Measurements from ENCODE around the gene SLC35F1. TPM values are rescaled to one million over a fixed set of nuclear protein-coding genes. Genes with fewer than 3 reads are reported as not detected.

The SLC35F1 gene
- polyA plus RNA-seq, 1 donor from 2014 or later: 35.1 TPM

DNA sequence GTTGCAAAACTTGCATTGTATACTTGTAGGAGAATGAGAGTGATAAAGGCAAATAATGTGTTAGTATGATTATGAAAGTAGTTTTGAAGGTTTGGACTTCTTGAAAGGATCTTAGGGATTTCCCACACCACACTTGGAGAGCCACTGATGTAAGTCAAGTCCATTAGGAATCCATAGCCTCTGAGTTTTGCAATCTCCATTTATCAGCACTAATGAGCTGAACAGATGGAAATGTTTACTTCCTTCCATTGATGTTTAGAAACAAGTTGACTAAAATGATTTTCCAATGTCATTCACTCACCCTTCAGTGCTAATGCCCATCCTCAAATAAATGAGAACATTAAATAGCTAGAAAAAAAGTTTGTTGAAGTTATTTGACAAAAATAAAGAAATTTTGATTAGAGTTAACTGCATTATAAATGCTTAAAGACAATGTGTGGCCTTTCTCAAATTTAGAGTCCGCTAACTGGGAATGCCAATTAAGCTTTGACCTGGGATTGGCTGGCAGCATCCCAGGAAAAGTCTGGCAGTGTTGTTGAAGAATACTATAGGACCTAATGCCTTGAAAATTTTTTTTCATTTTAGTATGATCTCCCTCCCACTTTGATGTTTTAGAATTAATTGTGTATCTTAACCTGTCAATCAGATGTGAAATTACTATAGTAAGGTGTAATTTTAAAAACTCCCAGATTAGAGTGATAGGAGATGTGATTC lies 68.0 kb downstream of the SLC35F1 start:
- H3K27ac ChIP-seq (ENCODE audit: low read length): no peak overlapping the region
- no peak overlapping the region for H3K4me2 ChIP-seq (ENCODE audit: low read length)
- no peak overlapping the region for H3K4me3 ChIP-seq (ENCODE audit: low read length)
- H3K9me3 ChIP-seq (ENCODE audit: low read length): no peaks in the 10 kb centered on the region
- H3K9ac ChIP-seq (ENCODE audit: low read length): no peak overlapping the region
- TF ChIP-seq, protein P1, sequence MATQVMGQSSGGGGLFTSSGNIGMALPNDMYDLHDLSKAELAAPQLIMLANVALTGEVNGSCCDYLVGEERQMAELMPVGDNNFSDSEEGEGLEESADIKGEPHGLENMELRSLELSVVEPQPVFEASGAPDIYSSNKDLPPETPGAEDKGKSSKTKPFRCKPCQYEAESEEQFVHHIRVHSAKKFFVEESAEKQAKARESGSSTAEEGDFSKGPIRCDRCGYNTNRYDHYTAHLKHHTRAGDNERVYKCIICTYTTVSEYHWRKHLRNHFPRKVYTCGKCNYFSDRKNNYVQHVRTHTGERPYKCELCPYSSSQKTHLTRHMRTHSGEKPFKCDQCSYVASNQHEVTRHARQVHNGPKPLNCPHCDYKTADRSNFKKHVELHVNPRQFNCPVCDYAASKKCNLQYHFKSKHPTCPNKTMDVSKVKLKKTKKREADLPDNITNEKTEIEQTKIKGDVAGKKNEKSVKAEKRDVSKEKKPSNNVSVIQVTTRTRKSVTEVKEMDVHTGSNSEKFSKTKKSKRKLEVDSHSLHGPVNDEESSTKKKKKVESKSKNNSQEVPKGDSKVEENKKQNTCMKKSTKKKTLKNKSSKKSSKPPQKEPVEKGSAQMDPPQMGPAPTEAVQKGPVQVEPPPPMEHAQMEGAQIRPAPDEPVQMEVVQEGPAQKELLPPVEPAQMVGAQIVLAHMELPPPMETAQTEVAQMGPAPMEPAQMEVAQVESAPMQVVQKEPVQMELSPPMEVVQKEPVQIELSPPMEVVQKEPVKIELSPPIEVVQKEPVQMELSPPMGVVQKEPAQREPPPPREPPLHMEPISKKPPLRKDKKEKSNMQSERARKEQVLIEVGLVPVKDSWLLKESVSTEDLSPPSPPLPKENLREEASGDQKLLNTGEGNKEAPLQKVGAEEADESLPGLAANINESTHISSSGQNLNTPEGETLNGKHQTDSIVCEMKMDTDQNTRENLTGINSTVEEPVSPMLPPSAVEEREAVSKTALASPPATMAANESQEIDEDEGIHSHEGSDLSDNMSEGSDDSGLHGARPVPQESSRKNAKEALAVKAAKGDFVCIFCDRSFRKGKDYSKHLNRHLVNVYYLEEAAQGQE (IDR thresholded peaks at IDR 0.05; ENCODE audit: borderline replicate concordance): no peak
- TF ChIP-seq EZH2 (IDR thresholded peaks at IDR 0.05; ENCODE audit: borderline replicate concordance, insufficient read depth, low read length, poor library complexity, severe bottlenecking) (no peak), RAD21 (conservative IDR thresholded peaks at IDR 0.05) (no peak), POLR2AphosphoS5 (IDR thresholded peaks at IDR 0.05) (no peak), MXI1 (conservative IDR thresholded peaks at IDR 0.05; ENCODE audit: poor library complexity, severe bottlenecking) (no peak), TAF1 (IDR thresholded peaks at IDR 0.05; ENCODE audit: low read depth) (no peak), SMC3 (conservative IDR thresholded peaks at IDR 0.05; ENCODE audit: poor library complexity) (no peak), EP300 (conservative IDR thresholded peaks at IDR 0.05; ENCODE audit: poor library complexity, severe bottlenecking) (no peak)
- TF ChIP-seq, protein P2, sequence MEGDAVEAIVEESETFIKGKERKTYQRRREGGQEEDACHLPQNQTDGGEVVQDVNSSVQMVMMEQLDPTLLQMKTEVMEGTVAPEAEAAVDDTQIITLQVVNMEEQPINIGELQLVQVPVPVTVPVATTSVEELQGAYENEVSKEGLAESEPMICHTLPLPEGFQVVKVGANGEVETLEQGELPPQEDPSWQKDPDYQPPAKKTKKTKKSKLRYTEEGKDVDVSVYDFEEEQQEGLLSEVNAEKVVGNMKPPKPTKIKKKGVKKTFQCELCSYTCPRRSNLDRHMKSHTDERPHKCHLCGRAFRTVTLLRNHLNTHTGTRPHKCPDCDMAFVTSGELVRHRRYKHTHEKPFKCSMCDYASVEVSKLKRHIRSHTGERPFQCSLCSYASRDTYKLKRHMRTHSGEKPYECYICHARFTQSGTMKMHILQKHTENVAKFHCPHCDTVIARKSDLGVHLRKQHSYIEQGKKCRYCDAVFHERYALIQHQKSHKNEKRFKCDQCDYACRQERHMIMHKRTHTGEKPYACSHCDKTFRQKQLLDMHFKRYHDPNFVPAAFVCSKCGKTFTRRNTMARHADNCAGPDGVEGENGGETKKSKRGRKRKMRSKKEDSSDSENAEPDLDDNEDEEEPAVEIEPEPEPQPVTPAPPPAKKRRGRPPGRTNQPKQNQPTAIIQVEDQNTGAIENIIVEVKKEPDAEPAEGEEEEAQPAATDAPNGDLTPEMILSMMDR (IDR thresholded peaks at IDR 0.05; ENCODE audit: poor library complexity, severe bottlenecking): no peak
- no peaks in the 10 kb centered on the region for H3K27me3 ChIP-seq (ENCODE audit: insufficient read depth, low read depth, low read length)
- H3K9me2 ChIP-seq (ENCODE audit: insufficient read depth, low read length): no peaks in the 10 kb centered on the region
- peaks cover 6% of the 10 kb centered on the region for H3K79me2 ChIP-seq (replicated peaks; ENCODE audit: insufficient read depth, low read length)
- no peaks in the 10 kb centered on the region for H4K20me1 ChIP-seq (ENCODE audit: insufficient read depth)
- no peak overlapping the region for H2AFZ ChIP-seq (ENCODE audit: low read depth, low read length)
- no peaks in the 10 kb centered on the region for H3K36me3 ChIP-seq (ENCODE audit: insufficient read depth, low read length)
- H3F3A ChIP-seq (ENCODE audit: insufficient read depth, low read length, poor library complexity, severe bottlenecking): no peaks in the 10 kb centered on the region

DNA sequence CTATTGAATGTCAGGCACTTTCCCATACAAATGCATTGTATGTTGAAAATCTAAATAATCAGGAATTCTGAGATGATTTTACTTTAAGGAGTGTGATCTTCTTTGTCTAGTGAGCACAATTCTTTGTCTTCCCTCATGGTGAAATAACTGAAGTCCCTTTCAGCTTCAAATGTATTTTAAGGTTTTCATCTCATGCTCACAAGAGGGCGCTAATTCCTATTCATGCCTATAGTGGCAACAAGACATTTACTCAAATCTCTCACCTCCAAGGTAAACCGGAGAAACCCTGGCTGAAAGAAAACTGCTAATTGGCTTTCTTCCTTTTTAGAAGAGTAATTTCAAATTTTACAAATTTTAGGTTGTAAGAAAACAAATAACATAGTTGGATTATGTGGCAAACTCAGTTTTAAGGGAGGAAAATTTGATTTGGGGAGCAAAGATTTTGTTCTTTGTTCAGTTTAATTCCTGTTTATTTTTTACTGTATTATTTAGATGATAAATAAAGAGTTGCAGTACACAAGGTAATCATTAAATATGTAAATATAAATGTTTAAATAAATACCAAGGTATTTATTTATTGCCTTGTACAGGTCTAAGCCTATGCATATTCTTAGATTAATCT lies 69.1 kb downstream of the SLC35F1 start:
- Histone ChIP-seq H2AFZ (ENCODE audit: low read depth, low read length) (no peak overlapping the region), H3K79me2 (replicated peaks; ENCODE audit: insufficient read depth, low read length) (peaks cover 10% of the 10 kb centered on the region), H3K9me2 (ENCODE audit: insufficient read depth, low read length) (no peaks in the 10 kb centered on the region), H3K27me3 (ENCODE audit: insufficient read depth, low read depth, low read length) (no peaks in the 10 kb centered on the region), H3K36me3 (ENCODE audit: insufficient read depth, low read length) (no peaks in the 10 kb centered on the region), H3K9ac (ENCODE audit: low read length) (no peak overlapping the region), H4K20me1 (ENCODE audit: insufficient read depth) (no peaks in the 10 kb centered on the region), H3K27ac (ENCODE audit: low read length) (no peak overlapping the region), H3K4me3 (ENCODE audit: low read length) (no peak overlapping the region), H3F3A (ENCODE audit: insufficient read depth, low read length, poor library complexity, severe bottlenecking) (no peaks in the 10 kb centered on the region), H3K9me3 (ENCODE audit: low read length) (no peaks in the 10 kb centered on the region), H3K4me2 (ENCODE audit: low read length) (no peak overlapping the region)
- TF ChIP-seq RAD21 (conservative IDR thresholded peaks at IDR 0.05) (peak; percentile 80), SMC3 (conservative IDR thresholded peaks at IDR 0.05; ENCODE audit: poor library complexity) (peak; percentile 85), MXI1 (conservative IDR thresholded peaks at IDR 0.05; ENCODE audit: poor library complexity, severe bottlenecking) (peak; percentile 13), TAF1 (IDR thresholded peaks at IDR 0.05; ENCODE audit: low read depth) (no peak)
- TF ChIP-seq, protein P2 (IDR thresholded peaks at IDR 0.05; ENCODE audit: poor library complexity, severe bottlenecking): peak; percentile 82

Measured in neural cell (in vitro differentiated cells).